Measurements from ENCODE around the gene LIN37. TPM values are rescaled to one million over a fixed set of nuclear protein-coding genes. Genes with fewer than 3 reads are reported as not detected.

Gene LIN37
- total and polyA plus RNA-seq, 9 of the 15 experiments (the other 6 are each of a cell fraction or from before 2014, with no cell fraction given), result 1.2 to 12.5 (median 8.6) TPM

DNA sequence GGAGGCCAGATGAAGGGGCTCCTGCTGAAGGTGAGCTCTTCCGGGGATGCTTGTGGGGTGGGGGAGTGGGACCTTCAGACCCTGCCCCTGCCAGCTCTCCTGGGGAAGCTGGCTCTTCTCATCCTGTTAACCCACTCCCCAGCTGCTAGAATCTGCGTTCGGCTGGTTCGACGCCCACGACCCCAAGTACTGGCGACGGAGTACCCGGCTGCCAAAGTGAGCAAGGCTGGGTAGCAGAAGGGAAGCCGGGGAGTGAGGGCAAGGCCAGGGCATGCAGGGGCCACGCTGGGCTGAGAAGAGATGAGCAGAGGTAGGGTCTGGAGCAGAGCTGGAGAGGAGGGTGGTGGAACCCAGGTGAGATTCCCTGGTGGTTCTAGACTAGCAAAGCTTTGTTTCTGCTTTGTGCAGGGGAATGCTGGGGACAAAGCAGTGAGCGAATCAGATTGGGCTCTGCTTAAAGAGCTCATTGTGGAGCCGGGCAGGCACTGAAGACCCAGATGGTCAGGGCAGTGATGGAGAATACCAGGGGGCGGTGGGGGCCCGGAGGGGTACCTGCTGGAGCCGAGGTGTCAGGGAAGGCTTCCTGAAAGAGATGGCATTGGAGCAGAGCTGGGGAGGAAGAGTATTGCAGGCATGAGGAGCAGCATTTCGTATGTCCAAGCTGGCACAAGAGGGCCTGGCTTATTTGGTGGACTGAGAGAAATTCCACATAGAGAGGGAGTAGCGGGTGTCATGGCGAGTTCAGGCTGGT lies 20.2 kb upstream of the LIN37 start:
- no peak overlapping the region for H2AFZ ChIP-seq (ENCODE audit: low read depth, low read length)
- intact Hi-C loops (cut with micrococcal nuclease), result no loop called here
- no peaks in the 10 kb centered on the region for H3K9me3 ChIP-seq (replicated peaks; ENCODE audit: control insufficient read depth, insufficient read depth, low read depth, low read length)
- no peaks in the 10 kb centered on the region for H3K27me3 ChIP-seq (ENCODE audit: control insufficient read depth in 2 of 2, insufficient read depth in 2 of 2, low read length in 2 of 2)
- no peak for DNase-seq (ENCODE audit: extremely low read depth in 1 of 4, low spot score in 3 of 4)
- ChIA-PET POLR2A (interaction anchor here (1.7 to 2.9 kb wide), 3 partner anchors 9 to 12 kb away, joined by 7 to 18 read pairs (median 12); partner anchors contain the start of gene KMT2B), CTCF (ENCODE audit: low intra/inter-chr PET ratio) (no interaction called here)
- peaks cover 96% of the 10 kb centered on the region; the same call in 2 of the 3 replicates for H3K36me3 ChIP-seq (ENCODE audit: control insufficient read depth, insufficient read depth, low read length)
- H3K4me1 ChIP-seq (replicated peaks in 1 of 2; ENCODE audit: control insufficient read depth in 2 of 2, insufficient read depth in 2 of 2, low read length in 2 of 2), result peaks cover 0 to 10% of the 10 kb centered on the region in 2 experiments; a peak in 1 of 5 replicates
- no peak overlapping the region for H3K4me3 ChIP-seq
- H3K79me2 ChIP-seq (ENCODE audit: control insufficient read depth, insufficient read depth, low read length), result no peaks in the 10 kb centered on the region
- in situ Hi-C loops (cut with MboI), result no loop called here
- H3K9ac ChIP-seq (ENCODE audit: insufficient read depth in 1 of 2, low read depth in 2 of 2, low read length in 2 of 2), result no peak overlapping the region
- no peak for FAIRE-seq
- ATAC-seq, result no peak
- TF ChIP-seq, protein P1, sequence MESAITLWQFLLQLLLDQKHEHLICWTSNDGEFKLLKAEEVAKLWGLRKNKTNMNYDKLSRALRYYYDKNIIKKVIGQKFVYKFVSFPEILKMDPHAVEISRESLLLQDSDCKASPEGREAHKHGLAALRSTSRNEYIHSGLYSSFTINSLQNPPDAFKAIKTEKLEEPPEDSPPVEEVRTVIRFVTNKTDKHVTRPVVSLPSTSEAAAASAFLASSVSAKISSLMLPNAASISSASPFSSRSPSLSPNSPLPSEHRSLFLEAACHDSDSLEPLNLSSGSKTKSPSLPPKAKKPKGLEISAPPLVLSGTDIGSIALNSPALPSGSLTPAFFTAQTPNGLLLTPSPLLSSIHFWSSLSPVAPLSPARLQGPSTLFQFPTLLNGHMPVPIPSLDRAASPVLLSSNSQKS (CRISPR knock-in tag; IDR thresholded peaks at IDR 0.05), result no peak
- TF ChIP-seq, protein P2, sequence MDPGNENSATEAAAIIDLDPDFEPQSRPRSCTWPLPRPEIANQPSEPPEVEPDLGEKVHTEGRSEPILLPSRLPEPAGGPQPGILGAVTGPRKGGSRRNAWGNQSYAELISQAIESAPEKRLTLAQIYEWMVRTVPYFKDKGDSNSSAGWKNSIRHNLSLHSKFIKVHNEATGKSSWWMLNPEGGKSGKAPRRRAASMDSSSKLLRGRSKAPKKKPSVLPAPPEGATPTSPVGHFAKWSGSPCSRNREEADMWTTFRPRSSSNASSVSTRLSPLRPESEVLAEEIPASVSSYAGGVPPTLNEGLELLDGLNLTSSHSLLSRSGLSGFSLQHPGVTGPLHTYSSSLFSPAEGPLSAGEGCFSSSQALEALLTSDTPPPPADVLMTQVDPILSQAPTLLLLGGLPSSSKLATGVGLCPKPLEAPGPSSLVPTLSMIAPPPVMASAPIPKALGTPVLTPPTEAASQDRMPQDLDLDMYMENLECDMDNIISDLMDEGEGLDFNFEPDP (CRISPR knock-in tag; IDR thresholded peaks at IDR 0.05), result no peak
- TF ChIP-seq THRAP3 (IDR thresholded peaks at IDR 0.05; ENCODE audit: borderline replicate concordance), result no peak
- no peak for TF ChIP-seq MEIS2 (IDR thresholded peaks at IDR 0.05; ENCODE audit: partially characterized antibody)
- TF ChIP-seq ZNF217 (CRISPR knock-in tag; IDR thresholded peaks at IDR 0.05), result no peak
- no peak for TF ChIP-seq TAF7 (tag; IDR thresholded peaks at IDR 0.05)
- TF ChIP-seq CEBPB (tag; IDR thresholded peaks at IDR 0.05), result no peak
- TF ChIP-seq ZNF780A (CRISPR knock-in tag; IDR thresholded peaks at IDR 0.05), result no peak
- TF ChIP-seq EGR1 (conservative IDR thresholded peaks at IDR 0.05), result no peak
- no peak for TF ChIP-seq HNRNPK (IDR thresholded peaks at IDR 0.05; ENCODE audit: low read depth, low read length, poor library complexity, severe bottlenecking)
- TF ChIP-seq ATF1 (CRISPR knock-in tag; IDR thresholded peaks at IDR 0.05), result no peak
- TF ChIP-seq ATF1 (tag; IDR thresholded peaks at IDR 0.05), result no peak
- no peak for TF ChIP-seq ESRRA (IDR thresholded peaks at IDR 0.05; ENCODE audit: borderline replicate concordance, low read depth)
- TF ChIP-seq HIVEP1 (CRISPR knock-in tag; IDR thresholded peaks at IDR 0.05), result no peak
- TF ChIP-seq, protein P3, sequence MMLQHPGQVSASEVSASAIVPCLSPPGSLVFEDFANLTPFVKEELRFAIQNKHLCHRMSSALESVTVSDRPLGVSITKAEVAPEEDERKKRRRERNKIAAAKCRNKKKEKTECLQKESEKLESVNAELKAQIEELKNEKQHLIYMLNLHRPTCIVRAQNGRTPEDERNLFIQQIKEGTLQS (IDR thresholded peaks at IDR 0.05), result no peak
- TF ChIP-seq, protein P3 (CRISPR knock-in tag; conservative IDR thresholded peaks at IDR 0.05), result no peak
- no peak for TF ChIP-seq DMBX1 (CRISPR knock-in tag; IDR thresholded peaks at IDR 0.05; ENCODE audit: borderline replicate concordance)
- no peak for TF ChIP-seq ZNF644 (tag; IDR thresholded peaks at IDR 0.05; ENCODE audit: low read depth)
- BruUV-seq (replicated peaks), result TSS peak; percentile 40
- 0 out of 2 replicates have a peak, but pooled peaks cover 2% of the 10 kb centered on the region for H4K20me1 ChIP-seq (replicated peaks; ENCODE audit: control insufficient read depth, insufficient read depth, low read length)
- H3K4me2 ChIP-seq (ENCODE audit: insufficient read depth, low read length), result no peak overlapping the region
- no peak overlapping the region for H3K27ac ChIP-seq (ENCODE audit: extremely low read depth, low read depth, low read length)
- WGBS (ENCODE audit: insufficient coverage, low coverage, missing lambda C conversion rate), result 91% methylated on average over 19 of the region's 19 CpGs
- H3K9me1 ChIP-seq (ENCODE audit: control insufficient read depth, insufficient read depth, low read length), result no peaks in the 10 kb centered on the region

Data from K562 (cell line).